ENCODE data around the gene PHKG2. TPM values are rescaled to one million over a fixed set of nuclear protein-coding genes. Genes with fewer than 3 reads are reported as not detected.

Gene PHKG2
- total RNA-seq, 3 donors from 2014 or later, result 32.1 to 37.6 (median 33.0) TPM

GRCh38 chr16:30779596-30779995 lies 31.4 kb downstream of the PHKG2 start:
- TF ChIP-seq CTCF (IDR thresholded peaks at IDR 0.05), result no peak
- no peak for ATAC-seq
- Histone ChIP-seq H3K36me3 (ENCODE audit: low read depth) (no peaks in the 10 kb centered on the region), H3K4me1 (ENCODE audit: low read depth) (peaks cover 27% of the 10 kb centered on the region), H3K4me3 (no peak overlapping the region), H3K9me3 (no peaks in the 10 kb centered on the region)
- intact Hi-C loops (cut with DNase I, micrococcal nuclease), result no loop called here
- DNase-seq, result no peak

GRCh38 chr16:30780021-30780420 lies 31.8 kb downstream of the PHKG2 start:
- intact Hi-C loops (cut with DNase I, micrococcal nuclease), result no loop called here

GRCh38 chr16:30780549-30780948 lies 32.3 kb downstream of the PHKG2 start:
- Histone ChIP-seq H3K4me1 (ENCODE audit: low read depth) (peaks cover 19% of the 10 kb centered on the region), H3K9me3 (no peaks in the 10 kb centered on the region), H3K36me3 (ENCODE audit: low read depth) (no peaks in the 10 kb centered on the region), H3K4me3 (no peak overlapping the region)
- DNase-seq, result no peak
- TF ChIP-seq CTCF (IDR thresholded peaks at IDR 0.05), result no peak
- intact Hi-C loops (cut with DNase I, micrococcal nuclease), result no loop called here
- no peak for ATAC-seq

More at GRCh38 chr16:30780021-30780420, 31.8 kb downstream of the PHKG2 start:
- no peaks in the 10 kb centered on the region for H3K36me3 ChIP-seq (ENCODE audit: low read depth)
- TF ChIP-seq CTCF (IDR thresholded peaks at IDR 0.05), result no peak
- no peak for DNase-seq
- peaks cover 23% of the 10 kb centered on the region for H3K4me1 ChIP-seq (ENCODE audit: low read depth)
- H3K9me3 ChIP-seq, result no peaks in the 10 kb centered on the region
- H3K4me3 ChIP-seq, result no peak overlapping the region
- ATAC-seq, result no peak

GRCh38 chr16:30782486-30783279 lies 34.5 kb downstream of the PHKG2 start:
- ATAC-seq (no peak), DNase-seq (no peak)
- no peaks in the 10 kb centered on the region for H3K36me3 ChIP-seq (ENCODE audit: low read depth)
- intact Hi-C loops (cut with DNase I, micrococcal nuclease), result no loop called here
- TF ChIP-seq CTCF (IDR thresholded peaks at IDR 0.05), result no peak
- H3K4me3 ChIP-seq, result no peak overlapping the region
- H3K4me1 ChIP-seq (ENCODE audit: low read depth), result peaks cover 9% of the 10 kb centered on the region
- H3K9me3 ChIP-seq, result no peaks in the 10 kb centered on the region

- H3K4me3 ChIP-seq, result no peak overlapping the region
- intact Hi-C loops (cut with DNase I, micrococcal nuclease), result no loop called here
- H3K36me3 ChIP-seq (ENCODE audit: low read depth), result no peaks in the 10 kb centered on the region
- peaks cover 10% of the 10 kb centered on the region for H3K4me1 ChIP-seq (ENCODE audit: low read depth)
- ATAC-seq, result no peak
- no peak for DNase-seq
- no peaks in the 10 kb centered on the region for H3K9me3 ChIP-seq
- no peak for TF ChIP-seq CTCF (IDR thresholded peaks at IDR 0.05)
These were observed 35.3 kb downstream of the PHKG2 start for GRCh38 chr16:30783280-30784109.
